Measurements from ENCODE around the gene GNG7.

DNA sequence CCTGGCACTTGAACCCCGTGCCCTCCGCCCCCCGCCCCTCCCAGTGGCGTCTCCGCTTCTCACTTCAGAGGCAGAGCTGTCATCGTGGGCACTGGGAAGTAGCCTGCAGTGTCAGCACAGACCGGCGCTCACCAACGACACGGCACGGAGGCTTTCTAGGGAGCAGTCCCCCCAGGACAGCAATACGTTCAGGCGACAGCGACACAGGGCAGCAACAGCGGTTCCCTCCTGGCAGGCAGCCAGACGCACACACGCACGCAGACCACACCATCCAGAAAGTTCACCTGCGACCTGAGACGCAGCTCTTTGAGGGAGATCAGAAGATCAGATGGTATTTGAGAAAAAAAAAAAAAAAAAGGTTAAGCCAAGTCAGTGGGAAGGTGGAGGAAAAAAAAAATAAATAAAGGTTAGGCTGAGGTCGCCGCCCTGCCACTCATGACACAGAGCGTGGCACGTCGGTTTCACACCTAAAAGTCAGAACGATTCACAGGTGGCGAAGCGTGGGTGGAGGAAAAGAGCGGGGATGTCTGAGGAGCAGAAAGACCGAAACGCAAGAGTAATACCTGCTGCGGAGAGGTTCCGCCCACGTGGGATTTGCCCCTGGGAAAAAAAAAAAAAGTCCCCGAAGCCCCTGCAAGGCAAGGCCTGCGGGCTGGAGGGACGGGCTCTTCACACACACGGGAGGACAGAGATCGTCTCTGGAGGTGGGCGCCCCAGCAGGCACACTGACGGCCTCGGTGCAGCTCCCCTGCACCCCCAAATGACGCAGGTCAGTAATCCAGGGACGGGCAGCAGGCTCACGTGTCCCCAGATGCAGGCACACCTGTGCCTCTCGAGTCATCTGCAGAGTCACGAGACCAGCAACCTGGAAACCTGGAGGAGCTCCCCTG lies 94.5 kb downstream of the GNG7 start:
- TF ChIP-seq ZBTB33 (IDR thresholded peaks at IDR 0.05; ENCODE audit: borderline replicate concordance, low read depth) (no peak), RXRA (IDR thresholded peaks at IDR 0.05; ENCODE audit: borderline replicate concordance, low read depth) (no peak), CTCF (IDR thresholded peaks at IDR 0.05) (no peak)
- TF ChIP-seq, protein P1, sequence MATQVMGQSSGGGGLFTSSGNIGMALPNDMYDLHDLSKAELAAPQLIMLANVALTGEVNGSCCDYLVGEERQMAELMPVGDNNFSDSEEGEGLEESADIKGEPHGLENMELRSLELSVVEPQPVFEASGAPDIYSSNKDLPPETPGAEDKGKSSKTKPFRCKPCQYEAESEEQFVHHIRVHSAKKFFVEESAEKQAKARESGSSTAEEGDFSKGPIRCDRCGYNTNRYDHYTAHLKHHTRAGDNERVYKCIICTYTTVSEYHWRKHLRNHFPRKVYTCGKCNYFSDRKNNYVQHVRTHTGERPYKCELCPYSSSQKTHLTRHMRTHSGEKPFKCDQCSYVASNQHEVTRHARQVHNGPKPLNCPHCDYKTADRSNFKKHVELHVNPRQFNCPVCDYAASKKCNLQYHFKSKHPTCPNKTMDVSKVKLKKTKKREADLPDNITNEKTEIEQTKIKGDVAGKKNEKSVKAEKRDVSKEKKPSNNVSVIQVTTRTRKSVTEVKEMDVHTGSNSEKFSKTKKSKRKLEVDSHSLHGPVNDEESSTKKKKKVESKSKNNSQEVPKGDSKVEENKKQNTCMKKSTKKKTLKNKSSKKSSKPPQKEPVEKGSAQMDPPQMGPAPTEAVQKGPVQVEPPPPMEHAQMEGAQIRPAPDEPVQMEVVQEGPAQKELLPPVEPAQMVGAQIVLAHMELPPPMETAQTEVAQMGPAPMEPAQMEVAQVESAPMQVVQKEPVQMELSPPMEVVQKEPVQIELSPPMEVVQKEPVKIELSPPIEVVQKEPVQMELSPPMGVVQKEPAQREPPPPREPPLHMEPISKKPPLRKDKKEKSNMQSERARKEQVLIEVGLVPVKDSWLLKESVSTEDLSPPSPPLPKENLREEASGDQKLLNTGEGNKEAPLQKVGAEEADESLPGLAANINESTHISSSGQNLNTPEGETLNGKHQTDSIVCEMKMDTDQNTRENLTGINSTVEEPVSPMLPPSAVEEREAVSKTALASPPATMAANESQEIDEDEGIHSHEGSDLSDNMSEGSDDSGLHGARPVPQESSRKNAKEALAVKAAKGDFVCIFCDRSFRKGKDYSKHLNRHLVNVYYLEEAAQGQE (IDR thresholded peaks at IDR 0.05; ENCODE audit: low read depth, low read length), result no peak
